Urinary bladder (tissue), 4 donors: Measurements from ENCODE around the gene DACT2. TPM values are rescaled to one million over a fixed set of nuclear protein-coding genes. Genes with fewer than 3 reads are reported as not detected.

Experiments
- DNase-seq: peaks from one replicate; pipeline ENCODE4 v3.0.0-alpha.2; 2015; ENCODE audit errors: extremely low spot score
- H3K27ac ChIP-seq: one replicate; pipeline ENCODE4 v1.5.1; 2013; ENCODE audit warnings: low read depth, mild to moderate bottlenecking, moderate library complexity
- H3K36me3 ChIP-seq: one replicate; pipeline ENCODE4 v1.6.1; 2013; ENCODE audit warnings: mild to moderate bottlenecking, moderate library complexity; ENCODE audit not compliant: insufficient read depth
- H3K4me1 ChIP-seq: one replicate; pipeline ENCODE4 v1.6.1; 2013; ENCODE audit warnings: mild to moderate bottlenecking, moderate library complexity; ENCODE audit not compliant: insufficient read depth
- H3K4me3 ChIP-seq: one replicate; pipeline ENCODE4 v1.5.1; 2013; ENCODE audit warnings: low read depth, low read length
- WGBS: extraction: QIAGEN DNeasy Blood & Tissue Kit; methylation state at CpG from one replicate; pipeline ENCODE4 v1.1.7; 2013; 5-methylcytosine and 5-hydroxymethylcytosine counted together
- polyA plus RNA-seq: library from polyadenylated mRNA; stranded (reverse); fragments of 200-250 nt; gene quantifications from one replicate; pipeline ENCODE4 v1.2.3, GENCODE V29; 2013
- total RNA-seq: library from RNA; depleted of rRNA; stranded (reverse); fragments of >200 nt; gene quantifications from one replicate; pipeline ENCODE4 v1.2.3, GENCODE V29; 2014
- donor health status: healthy with polysubstance abuse.
- donor health status: healthy.

DACT2 gene, protein sequence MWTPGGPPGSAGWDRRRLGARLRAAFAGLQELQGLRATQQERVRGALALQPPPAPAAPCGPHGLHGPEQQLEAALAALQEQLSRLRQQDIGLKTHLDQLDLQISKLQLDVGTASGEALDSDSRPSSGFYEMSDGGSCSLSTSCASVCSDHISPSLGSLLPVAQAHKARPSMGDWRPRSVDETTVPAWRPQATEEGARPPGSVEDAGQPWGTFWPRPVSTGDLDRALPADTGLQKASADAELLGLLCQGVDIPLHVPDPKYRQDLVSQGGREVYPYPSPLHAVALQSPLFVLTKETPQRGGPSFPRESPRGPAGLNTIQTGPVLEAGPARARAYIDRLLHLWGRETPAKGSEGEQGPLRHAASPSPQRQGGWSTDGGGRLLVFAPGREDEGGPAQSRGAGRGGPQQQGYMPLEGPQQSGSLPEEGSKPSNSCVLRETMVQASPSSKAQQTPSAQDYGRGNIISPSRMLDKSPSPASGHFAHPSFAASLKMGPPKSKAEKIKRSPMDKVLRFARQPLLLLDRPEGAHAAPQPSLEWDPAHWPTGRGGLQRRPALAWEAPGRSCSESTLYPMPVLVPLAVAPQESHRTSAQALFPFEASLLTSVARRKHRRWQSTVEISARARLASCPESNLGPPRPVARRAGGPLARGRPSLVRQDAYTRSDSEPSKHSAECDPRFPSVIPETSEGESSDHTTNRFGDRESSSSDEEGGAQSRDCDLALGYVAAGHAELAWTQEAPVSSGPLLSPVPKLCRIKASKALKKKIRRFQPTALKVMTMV
- total RNA-seq = 4.0 TPM
- 0.60 TPM for polyA plus RNA-seq

DNA sequence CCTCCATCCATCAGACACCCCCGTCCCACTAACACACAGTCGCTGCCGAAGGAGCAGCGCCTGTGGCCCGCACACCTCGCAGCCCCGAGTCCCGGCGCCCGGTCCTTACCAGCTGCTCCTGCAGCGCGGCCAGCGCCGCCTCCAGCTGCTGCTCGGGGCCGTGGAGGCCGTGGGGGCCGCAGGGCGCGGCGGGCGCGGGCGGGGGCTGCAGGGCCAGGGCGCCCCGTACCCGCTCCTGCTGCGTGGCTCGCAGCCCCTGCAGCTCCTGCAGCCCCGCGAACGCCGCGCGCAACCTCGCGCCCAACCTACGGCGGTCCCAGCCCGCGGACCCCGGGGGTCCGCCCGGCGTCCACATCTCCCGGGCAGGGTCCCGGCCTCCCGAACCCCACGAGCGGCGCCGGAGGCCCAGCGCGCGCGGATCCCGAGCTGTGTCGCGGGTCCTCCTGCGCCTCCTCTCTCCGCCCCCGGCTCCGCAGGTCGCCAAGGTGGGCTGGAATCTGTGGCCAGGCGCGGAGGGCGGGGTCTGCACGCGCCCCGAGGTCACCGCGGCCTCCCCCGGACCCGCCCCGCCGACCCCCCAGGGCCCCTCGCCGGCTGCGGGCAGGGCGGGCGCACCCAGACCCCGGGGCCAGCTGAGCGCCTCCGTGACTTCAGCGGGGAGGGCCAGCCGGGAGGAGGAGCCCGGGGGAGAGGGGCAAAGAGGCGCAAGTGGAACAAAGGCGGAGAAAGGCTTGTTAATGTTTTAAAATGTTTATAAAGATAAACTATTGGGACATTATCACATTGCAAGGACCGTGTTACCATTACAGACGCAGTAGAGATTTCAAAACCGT is at the start of gene DACT2:
TSS of gene DACT2 (minus strand) at position 499 of the 833 bp plus-strand sequence. CDS start at position 355, 144 bp downstream.
- Histone ChIP-seq H3K4me1 (no peaks in the 10 kb centered on the region), H3K4me3 (peak within 1 kb of the TSS; percentile 38), H3K36me3 (no peaks in the 10 kb centered on the region), H3K27ac (no peak within 1 kb of the TSS)
- no peak for DNase-seq
- WGBS = 1% methylated on average over 92 of the region's 92 CpGs

DNA sequence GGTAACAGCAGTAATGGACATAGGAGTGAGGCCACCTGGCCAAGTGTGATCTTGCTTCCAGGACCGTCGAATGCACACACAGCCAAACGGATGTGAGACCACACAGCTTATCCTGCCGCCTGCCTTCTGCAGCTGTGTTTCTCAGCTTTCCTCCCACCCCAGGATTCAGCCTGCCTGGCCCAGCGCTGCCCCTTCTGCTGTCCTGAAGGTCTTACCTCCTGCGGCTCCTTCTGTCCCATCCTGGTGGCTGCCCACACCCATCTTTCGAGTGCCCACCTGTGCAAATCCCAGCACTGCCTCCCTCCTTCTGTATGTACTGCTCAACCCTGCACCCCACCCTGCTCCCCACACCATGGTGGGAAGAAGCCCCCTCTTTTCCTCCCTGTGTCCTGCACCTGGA is 49.4 kb upstream of the DACT2 start:
- Histone ChIP-seq H3K4me1 (no peaks in the 10 kb centered on the region), H3K36me3 (no peaks in the 10 kb centered on the region), H3K27ac (no peak overlapping the region), H3K4me3 (no peak overlapping the region)
- no peak for DNase-seq
- 91% methylated on average over 7 of the region's 7 CpGs for WGBS

DNA sequence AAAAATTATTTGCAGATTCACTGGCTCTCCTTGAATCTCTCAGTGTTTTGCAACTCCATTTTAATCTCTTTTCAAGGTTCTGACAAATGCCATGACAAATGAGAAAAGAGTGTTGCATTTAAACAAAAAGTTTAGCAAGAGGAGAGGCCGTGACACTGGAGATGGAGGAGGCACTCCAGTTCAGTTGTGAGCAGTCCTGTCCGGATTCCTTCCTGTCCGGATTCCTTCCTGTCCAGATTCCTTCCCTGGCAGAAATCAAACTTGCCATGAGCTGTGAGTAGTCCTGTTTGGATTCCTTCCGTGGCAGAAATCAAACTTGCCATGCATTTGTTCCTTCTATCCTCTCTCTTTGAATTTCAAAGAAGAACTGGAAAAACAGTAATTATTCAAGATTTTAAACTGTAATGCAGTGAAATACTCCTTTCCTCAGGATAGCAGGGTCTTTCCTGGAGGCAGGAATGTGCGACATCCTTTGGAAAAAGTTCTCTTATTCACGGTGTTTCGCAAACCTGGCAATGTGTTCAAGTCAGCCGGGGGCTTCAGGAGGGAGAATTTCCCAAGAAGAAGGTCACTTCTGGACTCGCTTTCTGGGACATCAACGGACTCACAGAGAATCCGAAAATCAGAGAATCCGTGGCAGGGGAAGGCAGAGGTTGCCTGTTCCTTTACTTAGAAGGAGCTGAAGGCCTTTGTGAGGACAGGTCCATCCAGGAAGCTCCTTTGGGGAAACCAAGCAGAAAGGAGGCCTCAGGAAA is 48.7 kb upstream of the DACT2 start:
- Histone ChIP-seq H3K4me3 (no peak overlapping the region), H3K36me3 (no peaks in the 10 kb centered on the region), H3K4me1 (no peaks in the 10 kb centered on the region), H3K27ac (no peak overlapping the region)
- DNase-seq = no peak
- 79% methylated on average over 12 of the region's 12 CpGs for WGBS

DNA sequence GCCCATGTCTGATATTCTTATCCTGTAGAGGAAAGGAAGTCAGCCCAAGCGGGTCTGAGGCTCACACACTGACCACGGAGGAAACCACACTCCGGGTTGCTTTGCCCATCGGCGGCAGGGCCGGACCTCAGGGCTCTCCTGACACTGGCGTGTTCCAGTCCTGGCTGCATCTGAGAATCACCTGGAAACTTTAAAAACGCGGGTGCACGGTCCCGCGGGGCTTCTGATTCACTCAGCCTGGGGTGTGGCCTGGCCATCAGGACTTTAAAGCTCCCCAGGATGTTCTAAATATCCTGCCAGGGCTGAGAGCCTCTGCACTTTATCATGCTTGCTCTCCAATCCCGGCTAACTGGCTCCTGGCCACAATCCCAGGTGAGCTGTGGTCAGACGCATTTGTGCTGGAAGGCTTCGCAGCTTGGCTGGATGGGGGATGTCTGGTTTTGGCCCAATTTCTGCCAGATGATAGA is 47.7 kb upstream of the DACT2 start:
- Histone ChIP-seq H3K36me3 (no peaks in the 10 kb centered on the region), H3K27ac (no peak overlapping the region), H3K4me3 (no peak overlapping the region), H3K4me1 (no peaks in the 10 kb centered on the region)
- DNase-seq = no peak
- WGBS = 62% methylated on average over 15 of the region's 15 CpGs

DNA sequence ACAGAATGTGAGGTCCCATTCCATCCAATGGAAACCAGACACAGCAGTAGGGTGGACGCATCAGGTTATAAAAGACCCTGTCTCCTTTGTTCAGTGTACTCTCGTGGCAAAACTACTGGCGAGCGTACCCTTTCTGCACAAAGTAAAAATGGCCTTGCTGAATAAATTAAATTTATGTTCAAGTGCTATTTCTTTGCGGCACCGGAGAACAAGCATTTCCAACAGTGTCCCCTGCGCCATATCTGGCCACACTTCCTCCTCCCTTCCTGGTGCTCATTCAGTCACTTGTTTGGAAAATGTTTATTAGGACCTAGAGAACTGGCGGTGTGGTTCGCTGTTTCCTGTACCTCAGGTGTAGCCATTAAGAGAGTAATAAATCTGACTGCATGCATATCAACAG is 46.9 kb upstream of the DACT2 start:
- 96% methylated on average over 9 of the region's 9 CpGs for WGBS
- no peak overlapping the region for H3K27ac ChIP-seq
- DNase-seq = no peak
- H3K36me3 ChIP-seq = no peaks in the 10 kb centered on the region
- no peaks in the 10 kb centered on the region for H3K4me1 ChIP-seq
- no peak overlapping the region for H3K4me3 ChIP-seq

DNA sequence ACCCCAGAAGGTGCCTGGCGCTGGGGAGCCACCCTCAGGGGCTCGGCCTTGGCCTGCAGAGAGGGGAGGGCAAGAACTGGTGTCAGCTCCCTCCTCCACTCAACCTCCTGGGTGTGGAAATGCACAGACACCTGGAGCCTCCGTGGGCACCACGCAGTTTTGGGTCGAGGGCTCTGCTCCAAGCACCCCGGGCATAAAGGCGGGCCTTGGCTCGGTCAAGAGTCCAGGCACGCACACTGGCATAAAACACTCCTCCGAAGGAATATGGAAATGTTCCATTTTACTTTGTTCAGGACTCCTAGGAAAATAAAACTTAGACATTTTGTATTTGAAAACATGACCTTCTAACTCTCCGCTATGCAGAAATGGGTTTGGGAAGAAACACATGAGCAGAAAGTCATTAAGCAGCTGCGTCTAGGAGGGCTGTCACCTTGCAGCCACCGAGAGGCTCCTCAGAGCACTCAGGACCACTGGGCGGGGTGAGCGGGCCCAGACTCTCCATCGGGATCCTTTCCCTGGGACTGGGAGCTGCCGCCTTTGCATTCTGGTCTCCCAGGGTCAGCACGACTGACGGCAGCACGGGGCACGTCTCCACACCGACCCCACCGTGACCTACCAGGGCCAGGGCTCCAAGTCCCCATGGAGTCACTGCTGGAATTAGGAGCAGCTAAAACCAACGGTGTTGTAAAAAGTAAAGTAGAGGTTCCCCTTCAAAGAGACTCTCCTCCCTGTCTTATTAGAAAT is 46.0 kb upstream of the DACT2 start:
- Histone ChIP-seq H3K4me3 (no peak overlapping the region), H3K36me3 (no peaks in the 10 kb centered on the region), H3K27ac (no peak overlapping the region), H3K4me1 (no peaks in the 10 kb centered on the region)
- 96% methylated on average over 24 of the region's 24 CpGs for WGBS
- no peak for DNase-seq

DNA sequence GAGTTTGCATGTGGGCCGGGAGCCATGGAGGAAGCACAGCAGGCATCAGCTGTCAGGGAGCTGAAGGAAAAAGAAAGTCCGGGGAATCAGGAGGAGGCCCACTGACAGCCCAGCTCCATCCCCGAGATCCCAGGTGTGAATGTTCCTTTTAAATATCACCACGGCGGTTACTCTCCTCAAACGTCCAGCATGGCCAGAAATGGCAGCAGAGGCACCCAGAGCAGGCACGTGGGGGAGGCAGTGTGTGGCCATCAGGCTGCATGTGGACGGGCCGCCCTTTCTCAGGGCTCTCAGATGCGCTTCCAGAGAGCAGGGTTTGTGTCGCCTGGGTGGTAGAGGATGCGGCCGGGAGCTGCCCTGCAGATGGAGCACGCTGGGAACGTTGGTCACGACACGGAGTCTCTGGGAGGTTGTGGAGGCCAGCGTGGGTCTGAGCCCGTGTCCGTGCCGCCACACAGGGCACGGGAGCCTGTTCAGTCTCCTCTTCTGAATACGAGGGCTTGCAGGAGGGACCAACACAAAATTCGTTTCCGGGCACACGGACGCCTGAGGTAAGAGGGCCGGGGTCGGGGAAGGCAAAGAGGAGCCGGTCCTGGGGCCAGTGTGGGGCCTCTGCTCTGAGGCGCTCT is 45.3 kb upstream of the DACT2 start:
- WGBS = 96% methylated on average over 31 of the region's 31 CpGs
- H3K4me1 ChIP-seq = no peaks in the 10 kb centered on the region

DNA sequence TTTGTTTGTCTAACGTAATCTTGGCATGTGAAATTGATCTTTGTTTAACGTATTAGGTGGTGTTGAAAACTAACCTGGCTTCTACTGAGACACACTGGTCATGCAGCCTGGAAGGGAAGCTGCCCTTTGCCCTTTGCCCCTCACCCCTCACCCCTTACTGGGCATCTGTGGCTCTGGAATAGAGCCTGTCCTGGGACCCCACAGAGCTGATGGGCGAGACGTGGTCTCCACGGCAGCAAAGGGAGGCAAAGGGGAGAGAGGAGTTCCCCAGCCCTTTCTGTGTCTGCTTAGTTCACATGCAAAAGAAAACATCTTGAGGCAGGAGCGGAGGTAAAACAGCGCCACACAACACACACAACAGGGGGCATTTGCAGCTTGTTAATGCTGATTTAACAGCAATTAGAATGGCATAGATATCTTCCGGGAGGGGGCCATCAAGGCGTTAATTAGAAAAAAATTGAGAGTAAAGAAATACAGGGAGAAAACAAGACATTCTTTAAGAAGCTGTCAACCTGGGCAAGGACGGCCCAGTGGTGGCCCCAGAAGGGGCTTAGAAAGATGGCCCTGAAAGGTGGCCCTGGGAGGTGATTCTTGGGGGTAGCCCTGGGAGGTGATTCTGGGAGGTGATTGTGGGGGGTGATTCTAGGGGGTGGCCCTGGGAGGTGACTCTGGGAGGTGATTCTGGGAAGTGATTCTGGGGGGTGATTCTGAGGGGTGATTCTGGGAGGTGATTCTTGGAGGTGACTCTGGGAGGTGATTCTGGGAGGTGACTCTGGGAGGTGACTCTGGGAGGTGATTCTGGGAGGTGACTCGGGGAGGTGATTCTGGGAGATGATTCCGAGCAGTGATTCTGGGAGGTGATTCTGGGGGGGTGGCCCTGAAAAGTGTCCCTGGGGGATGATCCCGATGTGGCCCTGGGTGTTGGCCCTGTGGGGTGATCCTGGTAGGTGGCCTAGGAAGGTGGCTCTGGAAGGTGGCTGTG is 44.5 kb upstream of the DACT2 start:
- 75% methylated on average over 13 of the region's 13 CpGs for WGBS
- no peak overlapping the region for H3K27ac ChIP-seq
- no peaks in the 10 kb centered on the region for H3K4me1 ChIP-seq
- no peaks in the 10 kb centered on the region for H3K36me3 ChIP-seq
- no peak for DNase-seq
- no peak overlapping the region for H3K4me3 ChIP-seq

More for the DNA sequence above, 45.3 kb upstream of the DACT2 start:
- Histone ChIP-seq H3K4me3 (no peak overlapping the region), H3K36me3 (no peaks in the 10 kb centered on the region), H3K27ac (no peak overlapping the region)
- no peak for DNase-seq

DNA sequence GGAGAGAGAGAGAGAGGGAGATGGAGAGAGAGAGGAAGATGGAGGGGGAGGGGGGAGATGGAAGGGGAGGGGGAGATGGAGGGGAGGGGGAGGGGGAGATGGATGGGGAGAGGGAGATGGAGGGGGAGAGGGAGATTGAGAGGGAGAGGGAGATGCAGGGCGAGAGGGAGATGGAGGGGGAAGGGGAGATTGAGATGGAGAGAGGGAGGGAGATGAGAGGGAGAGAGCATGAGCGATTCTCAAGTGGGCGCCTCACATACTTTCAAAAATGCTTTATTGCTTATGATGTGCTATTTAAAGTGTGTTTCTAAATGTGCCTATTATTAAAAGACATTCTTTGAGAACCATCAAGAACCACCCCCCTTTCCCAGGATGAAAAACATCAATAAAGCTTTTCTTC is 43.7 kb upstream of the DACT2 start:
- H3K36me3 ChIP-seq = no peaks in the 10 kb centered on the region
- no peak overlapping the region for H3K27ac ChIP-seq
- no peaks in the 10 kb centered on the region for H3K4me1 ChIP-seq
- no peak for DNase-seq
- WGBS = 46% methylated on average over 3 of the region's 3 CpGs
- no peak overlapping the region for H3K4me3 ChIP-seq

DNA sequence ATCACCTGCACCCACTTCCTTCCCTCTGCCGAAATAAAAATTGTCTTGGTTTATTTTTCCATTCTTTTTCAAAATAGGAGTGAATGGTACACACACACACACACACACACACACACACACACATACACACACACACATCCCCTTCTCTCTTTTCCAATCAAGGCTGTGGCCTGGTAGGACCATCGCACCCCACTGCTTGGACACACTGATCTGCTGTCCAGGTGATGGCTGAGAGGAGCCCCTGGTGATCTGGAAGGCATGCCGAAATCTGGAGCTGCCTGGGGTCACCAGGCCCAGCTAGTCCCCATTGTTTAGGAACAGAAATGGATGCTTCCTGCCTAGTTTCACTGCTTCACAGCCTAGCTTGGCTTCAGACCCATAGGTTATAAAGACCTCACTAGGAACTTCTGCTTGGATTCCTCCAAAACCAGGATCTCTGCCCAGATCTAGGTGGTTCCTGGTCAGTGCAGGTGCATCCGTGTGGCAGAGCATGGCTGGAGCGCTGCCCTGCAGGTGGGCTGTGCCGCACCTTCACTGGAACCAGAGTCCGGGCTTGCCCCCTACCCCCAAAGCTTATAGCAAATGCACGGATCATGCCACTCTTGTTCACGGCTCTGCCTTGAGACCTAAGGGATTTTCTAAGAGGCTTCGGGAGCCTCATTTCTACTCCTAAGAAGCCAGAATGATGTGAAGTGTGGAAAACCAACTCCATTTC is 42.9 kb upstream of the DACT2 start:
- Histone ChIP-seq H3K4me1 (no peaks in the 10 kb centered on the region), H3K27ac (no peak overlapping the region), H3K4me3 (no peak overlapping the region), H3K36me3 (no peaks in the 10 kb centered on the region)
- no peak for DNase-seq
- 91% methylated on average over 10 of the region's 10 CpGs for WGBS

DNA sequence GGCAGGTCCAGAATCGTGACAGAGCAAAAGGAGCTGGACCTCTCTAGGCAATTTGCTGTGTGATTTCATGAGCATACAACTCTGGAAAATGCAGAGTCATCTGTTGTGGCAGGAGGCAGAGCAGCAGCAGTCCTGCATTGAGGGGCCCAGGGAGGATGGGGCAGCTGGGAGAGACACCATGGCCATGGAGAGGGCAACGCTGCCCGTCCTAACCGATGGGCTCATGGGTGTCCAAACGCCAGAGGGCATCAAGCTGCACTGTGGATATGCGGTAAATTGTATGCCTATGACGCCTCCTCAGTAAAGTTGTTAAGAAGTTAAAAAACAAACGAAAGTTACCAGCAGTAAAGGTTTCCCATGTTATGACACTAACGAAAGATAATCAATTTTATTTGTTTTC is 42.2 kb upstream of the DACT2 start:
- Histone ChIP-seq H3K4me3 (no peak overlapping the region), H3K4me1 (no peaks in the 10 kb centered on the region), H3K27ac (no peak overlapping the region), H3K36me3 (no peaks in the 10 kb centered on the region)
- DNase-seq = no peak
- 95% methylated on average over 9 of the region's 9 CpGs for WGBS
